GM18520 (cell line): ENCODE results near the gene ZBTB42.

ENCODE experiments used
- ATAC-seq: cut with Tn5 transposase; IDR thresholded peaks from one replicate; pipeline ENCODE4 v1.9.1; 2021; ENCODE audit not compliant: unreplicated experiment

ZBTB42 gene

DNA sequence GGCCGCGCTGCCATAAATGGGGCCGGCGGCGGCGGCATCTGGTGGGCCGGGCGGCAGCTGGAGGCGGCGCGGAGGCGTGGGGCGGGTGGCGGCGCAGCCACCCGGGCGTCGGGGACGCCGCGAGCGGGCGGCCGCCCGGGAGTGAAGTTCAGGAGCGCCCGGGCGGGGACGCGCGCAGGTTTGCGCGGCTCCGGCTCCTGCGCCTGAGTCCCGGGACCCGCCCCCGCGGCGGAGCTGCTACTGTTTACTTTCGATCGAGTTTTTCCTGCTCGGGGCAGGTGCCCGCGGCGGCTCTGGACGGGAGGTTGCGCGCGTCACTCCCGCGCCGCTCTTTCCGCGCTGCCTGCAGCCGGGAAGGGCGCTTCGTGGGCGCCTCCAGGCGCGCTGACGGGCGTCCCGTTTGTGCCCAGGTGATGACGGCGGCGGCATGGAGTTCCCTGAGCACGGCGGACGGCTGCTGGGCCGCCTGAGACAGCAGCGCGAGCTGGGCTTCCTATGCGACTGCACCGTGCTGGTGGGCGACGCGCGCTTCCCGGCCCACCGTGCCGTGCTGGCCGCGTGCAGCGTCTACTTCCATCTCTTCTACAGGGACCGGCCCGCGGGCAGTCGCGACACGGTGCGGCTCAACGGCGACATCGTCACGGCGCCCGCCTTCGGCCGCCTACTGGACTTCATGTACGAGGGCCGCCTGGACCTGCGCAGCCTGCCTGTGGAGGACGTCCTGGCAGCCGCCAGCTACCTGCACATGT, at the start of gene ZBTB42:
ZBTB42 (plus strand) TSS at position 331 of the 749 bp plus-strand sequence; CDS start at position 428, 97 bp downstream.
- peak; percentile 26 for ATAC-seq

DNA sequence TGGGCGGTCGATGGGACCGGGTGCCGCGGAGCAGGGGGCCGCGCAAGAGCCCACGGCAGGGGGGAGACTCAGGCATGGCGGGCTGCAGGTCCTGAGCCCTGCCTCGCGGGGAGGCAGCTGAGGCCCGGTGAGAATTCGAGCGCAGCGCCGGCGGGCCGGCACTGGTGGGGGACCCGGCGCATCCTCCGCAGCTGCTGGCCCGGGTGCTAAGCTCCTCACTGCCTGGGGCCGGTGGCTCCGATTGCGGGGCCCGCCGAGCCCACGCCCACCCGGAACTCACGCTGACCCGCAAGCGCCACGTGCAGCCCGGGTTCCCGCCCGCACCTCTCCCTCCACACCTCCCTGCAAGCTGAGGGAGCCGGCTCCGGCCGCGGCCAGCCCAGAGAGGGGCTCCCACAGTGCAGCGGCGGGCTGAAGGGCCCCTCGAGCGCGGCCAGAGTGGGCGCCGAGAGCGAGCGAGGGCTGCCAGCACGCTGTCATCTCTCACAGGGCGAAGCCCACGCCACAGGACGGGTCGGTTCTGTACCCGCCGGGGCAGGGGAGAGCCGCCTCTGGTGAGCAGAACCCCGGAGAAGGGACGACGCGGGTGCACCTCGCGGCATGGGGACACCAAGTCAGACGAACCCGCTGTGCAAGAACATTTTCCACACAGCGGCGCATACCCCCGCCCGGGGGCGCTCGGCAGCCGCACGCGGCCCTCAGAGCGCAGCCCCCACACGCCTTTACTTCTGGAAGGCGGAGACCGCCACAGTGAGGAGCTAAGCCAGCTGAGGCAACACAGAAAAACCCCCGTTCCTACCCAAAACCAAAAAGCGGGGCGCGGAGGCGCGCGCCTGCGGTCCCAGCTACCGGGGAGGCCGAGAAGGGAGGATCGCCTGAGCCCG, 49.1 kb upstream of the ZBTB42 start:
- ATAC-seq, result no peak

DNA sequence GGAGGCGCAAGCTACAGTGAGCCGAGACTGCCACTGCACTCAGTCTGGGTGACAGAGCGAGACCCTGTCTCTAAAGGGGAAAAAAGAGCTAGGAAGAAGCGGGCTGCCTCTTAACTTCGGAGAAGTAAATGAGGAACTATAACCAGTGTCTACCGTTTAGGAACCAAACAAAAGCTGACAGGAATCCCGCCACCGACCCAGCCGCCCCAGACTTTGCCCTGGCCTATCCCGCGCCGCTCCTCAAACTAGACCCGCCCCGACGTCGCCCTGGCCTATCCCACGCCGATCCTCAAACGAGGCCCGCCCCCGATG, 48.5 kb upstream of the ZBTB42 start:
- ATAC-seq, result no peak

- peak; percentile 94 for ATAC-seq
Measured at GRCh38 chr14:104752735-104753527, 48.0 kb upstream of the ZBTB42 start, which contains the start of gene SIVA1. Gene SIVA1 (plus strand): TSS chr14:104753147. CDS start chr14:104753202, 55 bp downstream.

GRCh38 chr14:104753528-104754212, 47.2 kb upstream of the ZBTB42 start:
- ATAC-seq, result no peak

DNA sequence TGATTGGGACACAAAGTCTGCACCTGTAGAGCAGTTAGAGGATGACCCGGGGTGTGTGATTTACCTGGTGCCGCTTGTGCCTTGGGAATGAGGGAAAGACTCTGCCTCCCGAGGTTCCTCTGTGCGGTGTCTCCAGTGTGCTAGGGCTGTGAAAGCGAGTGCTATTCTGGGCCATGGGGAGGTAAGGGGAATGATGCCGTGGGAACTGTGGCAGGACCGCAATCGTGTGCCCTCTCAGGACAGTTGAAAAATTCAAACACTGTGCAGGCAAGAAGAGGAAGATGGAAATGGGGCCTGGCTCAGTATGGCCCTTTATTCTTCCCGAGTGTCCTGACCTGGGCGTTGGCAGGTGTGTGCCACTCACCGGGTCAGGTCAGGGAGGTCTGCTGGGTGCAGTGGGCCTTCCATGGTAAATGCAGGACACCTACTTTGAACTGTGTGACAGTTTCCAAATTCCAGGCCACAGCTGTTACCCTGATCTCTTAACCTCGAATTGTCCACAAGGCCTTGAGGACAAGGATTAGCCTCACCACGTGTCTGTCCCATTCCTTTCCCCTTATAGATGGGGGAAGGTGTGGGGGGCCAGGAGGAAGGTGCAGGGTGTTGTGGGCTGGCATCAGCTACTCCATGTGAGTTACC, 46.6 kb upstream of the ZBTB42 start:
- ATAC-seq, result no peak

- ATAC-seq, result no peak
Measured at GRCh38 chr14:104755621-104756020, 45.3 kb upstream of the ZBTB42 start.

GRCh38 chr14:104756477-104757237, 44.2 kb upstream of the ZBTB42 start:
- ATAC-seq, result no peak

GRCh38 chr14:104757238-104757585, 43.7 kb upstream of the ZBTB42 start:
- no peak for ATAC-seq

GRCh38 chr14:104757681-104758392, 43.1 kb upstream of the ZBTB42 start:
- ATAC-seq, result no peak

DNA sequence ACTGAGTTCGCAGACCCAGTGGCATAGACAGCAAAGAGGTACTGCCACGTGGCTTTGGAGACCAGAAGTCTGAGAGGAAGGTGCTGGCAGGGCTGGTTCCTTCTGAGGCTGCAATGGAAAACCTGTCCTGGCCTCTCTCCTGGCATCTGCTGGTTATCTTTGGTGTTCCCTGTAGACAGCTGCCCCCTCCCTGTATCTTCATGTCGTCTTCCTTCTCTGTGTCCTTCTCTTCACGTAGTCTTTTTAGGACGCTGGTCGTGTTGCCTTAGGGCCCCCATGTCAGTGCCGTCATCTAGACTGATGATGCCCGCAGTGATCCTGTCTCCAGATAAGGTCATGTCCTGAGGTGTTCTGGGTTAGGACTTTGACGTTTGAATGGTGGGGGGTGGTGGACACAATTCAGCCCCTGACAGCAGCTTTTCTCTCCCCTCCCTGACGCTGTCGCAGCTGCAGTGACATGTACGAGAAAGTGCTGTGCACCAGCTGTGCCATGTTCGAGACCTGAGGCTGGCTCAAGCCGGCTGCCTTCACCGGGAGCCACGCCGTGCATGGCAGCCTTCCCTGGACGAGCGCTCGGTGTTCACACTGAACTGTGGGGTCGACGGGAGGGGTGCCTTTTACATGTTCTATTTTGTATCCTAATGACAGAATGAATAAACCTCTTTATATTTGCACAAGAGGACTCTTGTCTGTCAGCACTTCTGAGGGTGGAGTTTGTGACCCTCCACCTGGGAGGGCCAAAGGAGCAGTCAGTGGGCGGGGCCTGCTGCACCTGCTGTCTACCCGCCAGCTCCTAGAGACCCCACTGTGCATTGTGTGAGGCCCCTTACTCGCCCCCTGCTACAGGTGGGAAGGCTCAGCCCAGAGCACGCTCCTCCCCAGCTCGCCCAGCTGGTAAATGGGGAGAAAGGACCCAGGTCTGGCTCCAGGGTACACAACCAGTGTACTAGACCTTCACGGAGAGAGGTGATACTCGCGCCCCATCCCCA, 41.6 kb upstream of the ZBTB42 start:
- no peak for ATAC-seq

DNA sequence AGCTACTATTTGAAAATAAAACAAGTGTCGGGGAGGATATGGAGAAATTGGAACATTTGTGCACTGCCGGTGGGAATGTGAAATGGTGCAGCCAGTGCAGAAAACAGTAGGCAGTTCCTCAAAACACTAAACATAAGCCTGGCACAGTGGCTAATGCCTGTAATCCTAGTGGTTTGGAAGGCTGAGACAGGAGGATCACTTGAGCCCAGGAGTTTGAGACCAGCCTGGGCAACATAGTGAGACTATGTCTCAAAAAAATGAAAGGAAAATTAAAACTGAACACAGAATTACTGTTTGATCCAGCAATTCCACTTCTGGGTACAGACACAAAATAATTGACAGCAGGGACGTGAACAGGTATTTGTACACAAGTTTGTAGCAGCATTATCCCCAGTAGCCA, 35.4 kb upstream of the ZBTB42 start:
- no peak for ATAC-seq

GRCh38 chr14:104766256-104766862, 34.5 kb upstream of the ZBTB42 start:
- ATAC-seq, result no peak

- ATAC-seq, result no peak
Measured at GRCh38 chr14:104766863-104767633, 33.9 kb upstream of the ZBTB42 start.

DNA sequence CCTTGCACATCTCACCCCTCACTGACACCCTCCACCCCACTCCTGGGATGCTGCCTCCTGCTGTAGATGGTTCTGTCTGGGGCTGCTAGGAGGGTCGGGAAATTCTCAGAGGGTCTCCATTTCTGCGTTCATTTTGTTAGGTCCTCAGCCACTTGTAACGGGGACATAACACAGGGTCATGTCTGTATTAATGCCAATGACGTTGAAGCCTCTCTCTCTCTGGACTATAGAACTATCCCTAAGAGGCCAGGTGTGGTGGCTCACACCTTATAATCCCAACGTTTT, 33.3 kb upstream of the ZBTB42 start:
- no peak for ATAC-seq

DNA sequence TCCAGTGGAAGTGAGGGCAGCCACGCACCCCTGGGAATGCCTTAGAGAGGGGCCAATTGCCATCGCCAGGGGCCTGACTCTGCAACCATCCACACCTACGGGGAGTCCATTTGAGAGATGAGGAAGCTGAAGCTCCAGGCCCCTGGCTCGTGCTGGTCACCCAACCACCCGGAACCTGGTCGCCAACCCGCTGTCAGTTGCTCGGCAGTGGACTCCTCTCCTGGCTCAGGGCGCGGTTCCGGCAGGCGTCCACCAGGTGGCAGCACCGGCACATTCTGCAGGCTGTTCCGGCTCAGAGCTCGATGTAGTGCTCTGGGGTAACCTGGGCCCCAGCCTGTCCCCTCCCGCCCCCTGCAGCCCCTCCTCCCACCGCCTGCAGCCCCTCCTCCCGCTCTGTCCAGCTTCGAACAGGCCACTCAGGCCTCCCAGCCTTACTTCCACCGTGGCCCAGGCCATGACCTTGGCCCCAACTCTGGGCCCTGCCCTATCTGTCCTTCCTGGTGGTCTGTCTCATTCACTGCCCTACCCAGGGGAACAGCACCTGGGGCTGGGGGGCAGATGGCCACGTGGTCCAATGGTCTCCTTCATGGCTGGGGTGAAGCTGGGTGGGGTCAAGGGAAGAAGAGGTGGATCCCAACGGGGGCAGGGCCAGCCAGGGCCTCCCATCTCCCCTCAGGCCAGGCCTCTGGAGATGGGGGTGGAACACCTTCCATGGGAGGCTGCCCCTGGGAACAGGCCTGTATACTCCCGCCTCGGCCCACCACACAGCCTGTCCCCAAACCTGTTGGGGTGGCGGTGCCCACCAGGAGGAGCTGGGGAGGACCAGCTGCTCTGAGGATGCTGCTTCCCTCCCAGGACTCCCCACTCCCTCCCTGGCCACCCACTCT, 32.2 kb upstream of the ZBTB42 start:
- no peak for ATAC-seq
